AG09309 (cell line): Measurements from ENCODE around the gene STK32B.

Source experiments
- DNase-seq: peaks from one replicate; pipeline ENCODE4 v3.0.0-alpha.2; 2010; ENCODE audit warnings: low read depth
- H3K4me3 ChIP-seq: 2 replicates; pipeline ENCODE4 v1.5.1; 2011; ENCODE audit warnings: mild to moderate bottlenecking, low read depth, low read length, moderate library complexity; ENCODE audit not compliant: control insufficient read depth
- CTCF ChIP-seq: IDR thresholded peaks from 2 replicates; pipeline ENCODE4 v1.5.1; 2011; ENCODE audit warnings: mild to moderate bottlenecking, low read depth, low read length, inconsistent platforms; ENCODE audit not compliant: insufficient read depth, control insufficient read depth; ENCODE audit errors: missing control alignments

The STK32B gene

GRCh38 chr4:5209862-5210261, 158.6 kb downstream of the STK32B start:
- no peak for TF ChIP-seq CTCF
- H3K4me3 ChIP-seq: no peak overlapping the region
- no peak for DNase-seq

GRCh38 chr4:5211282-5211839, 160.1 kb downstream of the STK32B start:
- no peak overlapping the region for H3K4me3 ChIP-seq
- no peak for DNase-seq
- TF ChIP-seq CTCF: no peak

GRCh38 chr4:5212255-5213013, 161.2 kb downstream of the STK32B start:
- no peak overlapping the region for H3K4me3 ChIP-seq
- no peak for TF ChIP-seq CTCF
- DNase-seq: no peak

GRCh38 chr4:5213087-5213595, 161.9 kb downstream of the STK32B start:
- no peak for TF ChIP-seq CTCF
- no peak overlapping the region for H3K4me3 ChIP-seq
- DNase-seq: no peak

GRCh38 chr4:5215321-5215720, 164.0 kb downstream of the STK32B start:
- TF ChIP-seq CTCF: no peak
- DNase-seq: no peak
- no peak overlapping the region for H3K4me3 ChIP-seq

GRCh38 chr4:5217421-5217820, 166.1 kb downstream of the STK32B start:
- TF ChIP-seq CTCF: no peak
- H3K4me3 ChIP-seq: no peak overlapping the region
- DNase-seq: no peak
